ENCODE results near the gene GRHL1. TPM values are rescaled to one million over a fixed set of nuclear protein-coding genes. Genes with fewer than 3 reads are reported as not detected.

Gene GRHL1
- total and polyA plus RNA-seq, 2 of the 8 experiments (the other 6 are each of a cell fraction or from before 2014, with no cell fraction given) = 1.3 to 3.6 TPM

GRCh38 chr2:10033251-10034006, 81.9 kb downstream of the GRHL1 start:
- H3K79me2 ChIP-seq (ENCODE audit: control insufficient read depth in 1 of 2, insufficient read depth in 2 of 2, low read length in 2 of 2) = no peaks in the 10 kb centered on the region
- no peak overlapping the region for H4K5ac ChIP-seq (ENCODE audit: insufficient read length, low read depth, low read length)
- no peak overlapping the region for H2BK5ac ChIP-seq (ENCODE audit: low read depth, low read length)
- H3K14ac ChIP-seq (ENCODE audit: insufficient read length) = no peak overlapping the region
- 80% methylated on average over 11 of the region's 14 CpGs; no CpG with 5 or more reads in 1 of the 2 experiments for WGBS, 2 experiments (ENCODE audit: extremely low coverage in 1 of 2, insufficient coverage in 1 of 2, insufficient read length in 1 of 2, insufficient replicate concordance in 2 of 2, low coverage in 1 of 2, low lambda C conversion rate in 2 of 2, missing lambda C conversion rate in 1 of 2)
- no peak overlapping the region for H2BK12ac ChIP-seq (ENCODE audit: low read depth, low read length)
- no peak overlapping the region for H3K56ac ChIP-seq (replicated peaks; ENCODE audit: insufficient read length, low read depth, low read length)
- no peaks in the 10 kb centered on the region; a peak in 1 of 7 replicates for H3K27me3 ChIP-seq (replicated peaks in 1 of 4; ENCODE audit: control insufficient read depth in 3 of 4, extremely low read depth in 1 of 4, insufficient read depth in 3 of 4, low read length in 3 of 4)
- no peak overlapping the region for H3K4ac ChIP-seq (replicated peaks; ENCODE audit: insufficient read length, low read depth, low read length)
- H3K79me1 ChIP-seq (ENCODE audit: low read depth, low read length) = no peaks in the 10 kb centered on the region
- no peak overlapping the region for H3K4me2 ChIP-seq (ENCODE audit: insufficient read depth in 1 of 2, low read depth in 2 of 2, low read length in 2 of 2)
- H4K20me1 ChIP-seq (replicated peaks in 1 of 2; ENCODE audit: control insufficient read depth in 1 of 2, insufficient read depth in 2 of 2, low read length in 2 of 2) = no peaks in the 10 kb centered on the region
- peaks cover 0 to 16% (median 7%) of the 10 kb centered on the region in 4 experiments; a peak in 6 of 7 replicates for H3K4me1 ChIP-seq (replicated peaks in 1 of 4; ENCODE audit: control insufficient read depth in 3 of 4, insufficient read depth in 4 of 4, low read length in 3 of 4)
- H3K36me3 ChIP-seq (ENCODE audit: control insufficient read depth in 2 of 4, insufficient read depth in 4 of 4, low read length in 3 of 4) = no peaks in the 10 kb centered on the region
- FAIRE-seq (no peak), DNase-seq (ENCODE audit: low read depth in 1 of 2, low spot score in 2 of 2) (no peak)
- no peak overlapping the region for H2AK5ac ChIP-seq (ENCODE audit: low read depth, low read length)
- ChIA-PET POLR2A (ENCODE audit: partially characterized antibody) (interaction anchor here (2.9 kb wide), 1 partner anchor 10 kb away, joined by 19 read pairs; the partner anchor contains the start of gene KLF11), CTCF (ENCODE audit: partially characterized antibody) (interaction anchor here (1.0 to 7.5 kb wide), 6 partner anchors 9 to 265 kb away, joined by 3 to 46 read pairs (median 3); no protein-coding TSS in a partner anchor)
- no peak overlapping the region; the same call in none of the 2 replicates for H3K18ac ChIP-seq (ENCODE audit: extremely low read depth, low read length)
- no peak overlapping the region; a peak in 2 of 7 replicates for H3K9ac ChIP-seq (replicated peaks in 1 of 4; ENCODE audit: extremely low read depth in 1 of 4, low read depth in 3 of 4, low read length in 3 of 4)
- H2BK20ac ChIP-seq (ENCODE audit: low read length) = no peak overlapping the region
- H4K91ac ChIP-seq (replicated peaks; ENCODE audit: insufficient read length, low read length) = no peak overlapping the region
- no peak overlapping the region for H2BK15ac ChIP-seq (ENCODE audit: low read length)
- no peaks in the 10 kb centered on the region for H3K9me3 ChIP-seq (ENCODE audit: insufficient read depth in 2 of 2, low read depth in 1 of 2, low read length in 1 of 2)
- no peak overlapping the region for H3K23ac ChIP-seq (ENCODE audit: insufficient read length)
- H3K4me3 ChIP-seq (ENCODE audit: extremely low read depth in 1 of 4, insufficient read depth in 2 of 4, low read depth in 3 of 4, low read length in 4 of 4) = no peak overlapping the region
- H3K23me2 ChIP-seq (ENCODE audit: low read depth, low read length) = no peaks in the 10 kb centered on the region
- no peak overlapping the region for H2AFZ ChIP-seq (ENCODE audit: low read length)
- no peak overlapping the region; the same call in 1 of the 2 replicates for H4K8ac ChIP-seq (ENCODE audit: extremely low read depth, insufficient read depth, low read length)
- H3K27ac ChIP-seq (ENCODE audit: low read depth, low read length) = no peak overlapping the region
- no peak overlapping the region for H2BK120ac ChIP-seq (replicated peaks; ENCODE audit: low read depth, low read length)
- TF ChIP-seq SIX5 (IDR thresholded peaks at IDR 0.05; ENCODE audit: low read depth, low read length) (no peak), BACH1 (IDR thresholded peaks at IDR 0.05; ENCODE audit: low read length) (no peak), JUN (IDR thresholded peaks at IDR 0.05; ENCODE audit: low read depth, low read length) (no peak), CTBP2 (IDR thresholded peaks at IDR 0.05; ENCODE audit: borderline replicate concordance, insufficient read depth, insufficient read length, low read length) (no peak), TCF12 (IDR thresholded peaks at IDR 0.05; ENCODE audit: low read depth, low read length) (no peak), GABPA (IDR thresholded peaks at IDR 0.05; ENCODE audit: borderline replicate concordance, insufficient read depth, low read length) (no peak), CBX8 (IDR thresholded peaks at IDR 0.05; ENCODE audit: borderline replicate concordance, low read depth, low read length) (no peak), NRF1 (IDR thresholded peaks at IDR 0.05; ENCODE audit: low read depth, low read length) (no peak), BCL11A (IDR thresholded peaks at IDR 0.05; ENCODE audit: low read depth in 2 of 2, low read length in 2 of 2) (no peak), SIRT6 (IDR thresholded peaks at IDR 0.05; ENCODE audit: low read length) (no peak), POU5F1 (IDR thresholded peaks at IDR 0.05; ENCODE audit: low read depth, low read length) (no peak), HDAC2 (IDR thresholded peaks at IDR 0.05; ENCODE audit: borderline replicate concordance in 1 of 2, low read depth in 2 of 2, low read length in 2 of 2) (no peak)

All from H1 (cell line).